Measurements from ENCODE around the gene RPEL1.
"Not testable (repeated sequence)": the region's sequence is repeated elsewhere in the genome, so short reads cannot be mapped to it uniquely, and the experiment has no call there.

Gene RPEL1

GRCh38 chr10:103238506-103239252 is 7.0 kb upstream of the RPEL1 start:
- DNase-seq = no peak

GRCh38 chr10:103241262-103242011 is 4.2 kb upstream of the RPEL1 start:
- peak; percentile 10 for DNase-seq

GRCh38 chr10:103244666-103245271 is 918 bp upstream of the RPEL1 start:
- peak; percentile 65 for DNase-seq

- no peak for DNase-seq
Observed at GRCh38 chr10:103246324-103246723, 637 bp downstream of the RPEL1 start.

GRCh38 chr10:103254113-103254512 is 8.4 kb downstream of the RPEL1 start:
- DNase-seq = no peak

- no peak for DNase-seq
Observed at GRCh38 chr10:103254538-103255325, 9.0 kb downstream of the RPEL1 start.

GRCh38 chr10:103256613-103257012 is 10.9 kb downstream of the RPEL1 start:
- no peak for DNase-seq

GRCh38 chr10:103257812-103258211 is 12.1 kb downstream of the RPEL1 start:
- DNase-seq = no peak

- DNase-seq = not testable (repeated sequence)
Observed at GRCh38 chr10:103258928-103259327, 13.2 kb downstream of the RPEL1 start.

GRCh38 chr10:103259989-103260388 is 14.3 kb downstream of the RPEL1 start:
- DNase-seq = no peak

- DNase-seq = no peak
Observed at GRCh38 chr10:103262229-103262628, 16.5 kb downstream of the RPEL1 start.

- DNase-seq = no peak
Observed at GRCh38 chr10:103265717-103266329, 20.1 kb downstream of the RPEL1 start.

GRCh38 chr10:103273041-103273441 is 27.4 kb downstream of the RPEL1 start:
- no peak for DNase-seq

GRCh38 chr10:103276251-103276895 is 30.7 kb downstream of the RPEL1 start:
- DNase-seq = no peak

GRCh38 chr10:103276896-103277712 is 31.4 kb downstream of the RPEL1 start, which contains the start of gene INA:
Gene INA (plus strand): TSS chr10:103277138. CDS start chr10:103277212, 74 bp downstream.
- no peak for DNase-seq

GRCh38 chr10:103277713-103278536 is 32.2 kb downstream of the RPEL1 start:
- no peak for DNase-seq

GRCh38 chr10:103278537-103278823 is 32.8 kb downstream of the RPEL1 start:
- no peak for DNase-seq

- peak; percentile 21 for DNase-seq
Observed at GRCh38 chr10:103278862-103279298, 33.2 kb downstream of the RPEL1 start.

- no peak for DNase-seq
Observed at GRCh38 chr10:103280031-103280430, 34.3 kb downstream of the RPEL1 start.

GRCh38 chr10:103280506-103280905 is 34.8 kb downstream of the RPEL1 start:
- DNase-seq = no peak
